PC-3 (cell line): ENCODE data around the gene SLC25A47.

Experiments used
- EZH2phosphoT487 ChIP-seq: fragments of 300-600 bp; sonication (generic); IDR thresholded peaks from 2 replicates; pipeline ENCODE4 v1.6.1; 2018; ENCODE audit warnings: mild to moderate bottlenecking, antibody characterized with exemption, low read length, borderline replicate concordance
- TF ChIP-seq, protein P1 (sequence below): fragments of 300-600 bp; sonication (generic); conservative IDR thresholded peaks from 2 replicates; pipeline ENCODE4 v1.5.1; 2017; ENCODE audit warnings: antibody characterized with exemption, low read depth, mild to moderate bottlenecking, low read length

DNA sequence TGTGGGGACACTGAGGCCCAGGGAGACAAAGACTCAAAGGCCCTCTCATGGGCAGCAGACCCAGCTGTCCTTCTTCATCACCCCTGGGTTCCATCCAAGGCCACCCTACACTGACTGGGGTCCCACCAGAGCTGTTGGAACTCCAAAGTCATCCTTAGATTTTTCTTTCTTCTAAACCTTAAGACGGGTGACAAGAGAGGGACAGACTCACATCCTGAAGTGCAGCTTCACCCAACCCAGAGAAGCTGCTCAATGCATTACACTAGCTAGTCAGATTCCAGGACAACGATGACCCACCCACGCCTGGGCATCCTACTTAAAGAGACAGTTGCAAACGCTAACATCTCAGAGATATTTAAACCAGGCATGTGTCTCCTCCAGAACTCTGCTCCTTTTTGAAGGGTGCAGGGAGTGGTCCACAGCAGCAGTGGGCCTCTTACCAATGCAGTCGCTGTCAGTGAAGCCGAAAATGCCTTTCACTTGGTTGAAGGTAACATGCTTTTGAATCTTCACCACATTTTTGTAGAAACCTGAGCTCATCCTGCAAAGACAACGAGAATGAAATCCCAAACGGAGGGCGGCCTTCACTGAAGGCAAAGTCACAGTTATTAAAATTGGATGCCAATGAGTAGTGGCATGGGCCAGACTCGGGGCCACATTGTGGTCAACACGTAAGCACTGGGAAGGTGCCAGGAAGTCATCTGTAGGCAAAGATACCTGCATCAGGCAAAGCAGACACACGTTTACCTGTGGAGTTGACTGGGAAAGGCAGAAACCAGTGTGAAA, 23.4 kb downstream of the SLC25A47 start:
- TF ChIP-seq, protein P1, sequence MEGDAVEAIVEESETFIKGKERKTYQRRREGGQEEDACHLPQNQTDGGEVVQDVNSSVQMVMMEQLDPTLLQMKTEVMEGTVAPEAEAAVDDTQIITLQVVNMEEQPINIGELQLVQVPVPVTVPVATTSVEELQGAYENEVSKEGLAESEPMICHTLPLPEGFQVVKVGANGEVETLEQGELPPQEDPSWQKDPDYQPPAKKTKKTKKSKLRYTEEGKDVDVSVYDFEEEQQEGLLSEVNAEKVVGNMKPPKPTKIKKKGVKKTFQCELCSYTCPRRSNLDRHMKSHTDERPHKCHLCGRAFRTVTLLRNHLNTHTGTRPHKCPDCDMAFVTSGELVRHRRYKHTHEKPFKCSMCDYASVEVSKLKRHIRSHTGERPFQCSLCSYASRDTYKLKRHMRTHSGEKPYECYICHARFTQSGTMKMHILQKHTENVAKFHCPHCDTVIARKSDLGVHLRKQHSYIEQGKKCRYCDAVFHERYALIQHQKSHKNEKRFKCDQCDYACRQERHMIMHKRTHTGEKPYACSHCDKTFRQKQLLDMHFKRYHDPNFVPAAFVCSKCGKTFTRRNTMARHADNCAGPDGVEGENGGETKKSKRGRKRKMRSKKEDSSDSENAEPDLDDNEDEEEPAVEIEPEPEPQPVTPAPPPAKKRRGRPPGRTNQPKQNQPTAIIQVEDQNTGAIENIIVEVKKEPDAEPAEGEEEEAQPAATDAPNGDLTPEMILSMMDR, result no peak
- TF ChIP-seq EZH2phosphoT487, result no peak
